ENCODE results near the gene KCTD5.
"Not testable (repeated sequence)": the region's sequence is repeated elsewhere in the genome, so short reads cannot be mapped to it uniquely, and the experiment has no call there.

Gene KCTD5

GRCh38 chr16:2687531-2688308, 5.4 kb downstream of the KCTD5 start:
- TF ChIP-seq, protein P1, sequence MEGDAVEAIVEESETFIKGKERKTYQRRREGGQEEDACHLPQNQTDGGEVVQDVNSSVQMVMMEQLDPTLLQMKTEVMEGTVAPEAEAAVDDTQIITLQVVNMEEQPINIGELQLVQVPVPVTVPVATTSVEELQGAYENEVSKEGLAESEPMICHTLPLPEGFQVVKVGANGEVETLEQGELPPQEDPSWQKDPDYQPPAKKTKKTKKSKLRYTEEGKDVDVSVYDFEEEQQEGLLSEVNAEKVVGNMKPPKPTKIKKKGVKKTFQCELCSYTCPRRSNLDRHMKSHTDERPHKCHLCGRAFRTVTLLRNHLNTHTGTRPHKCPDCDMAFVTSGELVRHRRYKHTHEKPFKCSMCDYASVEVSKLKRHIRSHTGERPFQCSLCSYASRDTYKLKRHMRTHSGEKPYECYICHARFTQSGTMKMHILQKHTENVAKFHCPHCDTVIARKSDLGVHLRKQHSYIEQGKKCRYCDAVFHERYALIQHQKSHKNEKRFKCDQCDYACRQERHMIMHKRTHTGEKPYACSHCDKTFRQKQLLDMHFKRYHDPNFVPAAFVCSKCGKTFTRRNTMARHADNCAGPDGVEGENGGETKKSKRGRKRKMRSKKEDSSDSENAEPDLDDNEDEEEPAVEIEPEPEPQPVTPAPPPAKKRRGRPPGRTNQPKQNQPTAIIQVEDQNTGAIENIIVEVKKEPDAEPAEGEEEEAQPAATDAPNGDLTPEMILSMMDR (IDR thresholded peaks at IDR 0.05; ENCODE audit: low read depth, low read length, missing control alignments) = no peak
- DNase-seq (ENCODE audit: extremely low read depth, low read depth) = no peak
- no peak overlapping the region for H3K4me3 ChIP-seq (replicated peaks; ENCODE audit: low read depth, low read length)

- DNase-seq (ENCODE audit: extremely low read depth, low read depth) = not testable (repeated sequence)
Measured at GRCh38 chr16:2689422-2689821, 7.1 kb downstream of the KCTD5 start.

DNA sequence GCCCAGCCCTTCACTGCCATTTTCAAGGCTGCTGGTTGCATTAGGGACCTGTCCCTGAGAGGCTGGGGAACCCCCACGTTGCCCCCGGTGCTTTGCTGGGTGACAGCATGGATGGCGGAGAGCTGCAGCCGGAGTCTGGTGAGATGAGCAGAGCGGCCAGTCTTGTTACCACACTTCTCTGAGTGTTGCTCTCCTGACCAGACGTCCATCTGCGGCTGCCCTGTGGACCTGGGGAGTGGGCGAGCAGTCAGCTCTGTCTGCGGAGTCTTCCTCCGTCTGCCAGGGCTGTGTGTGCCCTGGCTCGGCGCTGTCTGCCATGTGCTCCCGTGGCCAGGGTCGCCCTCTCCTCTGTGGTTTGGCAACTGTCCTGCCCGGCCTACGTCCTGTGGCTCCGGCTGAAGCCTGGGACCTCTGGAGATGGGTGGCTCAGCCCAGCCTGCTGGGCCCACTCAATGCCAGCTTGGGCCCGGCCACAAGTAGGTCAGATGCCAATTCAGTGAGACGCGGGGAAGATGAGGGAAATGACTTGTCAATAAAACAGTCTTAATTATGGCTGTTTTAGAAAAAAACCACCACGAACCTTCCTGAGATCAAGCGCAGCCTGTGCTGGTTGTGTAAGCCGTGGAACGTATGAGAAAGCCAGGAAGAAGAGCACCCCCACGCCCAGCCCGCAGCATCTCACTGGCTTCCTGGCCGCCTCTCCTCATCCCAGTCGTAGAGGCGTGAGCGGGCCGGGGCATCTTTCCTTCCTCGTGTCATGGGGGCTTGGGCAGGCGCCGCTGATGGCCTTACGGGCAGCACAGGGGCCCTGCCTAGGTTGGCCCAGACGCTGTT, 7.9 kb downstream of the KCTD5 start:
- no peak for DNase-seq (ENCODE audit: extremely low read depth, low read depth)
- TF ChIP-seq, protein P1 (IDR thresholded peaks at IDR 0.05; ENCODE audit: low read depth, low read length, missing control alignments) = no peak
- H3K4me3 ChIP-seq (replicated peaks; ENCODE audit: low read depth, low read length) = no peak overlapping the region

More at GRCh38 chr16:2689422-2689821, 7.1 kb downstream of the KCTD5 start:
- not testable (repeated sequence) for H3K4me3 ChIP-seq (replicated peaks; ENCODE audit: low read depth, low read length)

DNA sequence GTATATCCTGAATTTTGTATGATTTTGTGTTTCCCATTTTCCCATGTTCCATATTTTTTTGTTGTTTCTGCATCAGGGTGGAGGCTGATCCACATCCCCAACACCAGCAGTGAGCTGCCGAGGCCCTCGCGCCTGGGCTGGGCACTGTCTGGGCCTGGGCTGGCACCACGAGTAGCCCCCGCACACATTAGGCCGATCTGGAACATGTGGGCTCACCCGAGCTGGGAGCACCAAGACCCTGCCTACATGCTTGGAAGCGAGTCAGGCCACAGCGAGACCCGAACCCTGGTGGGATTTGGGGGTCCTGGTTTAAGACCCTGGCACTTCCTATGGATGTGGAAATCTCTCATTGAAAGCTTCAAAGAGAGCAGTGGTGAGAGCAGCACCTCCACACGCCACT, 8.5 kb downstream of the KCTD5 start:
- TF ChIP-seq, protein P1 (IDR thresholded peaks at IDR 0.05; ENCODE audit: low read depth, low read length, missing control alignments) = no peak
- no peak overlapping the region for H3K4me3 ChIP-seq (replicated peaks; ENCODE audit: low read depth, low read length)
- DNase-seq (ENCODE audit: extremely low read depth, low read depth) = no peak

- TF ChIP-seq, protein P1 (IDR thresholded peaks at IDR 0.05; ENCODE audit: low read depth, low read length, missing control alignments) = no peak
- no peak for DNase-seq (ENCODE audit: extremely low read depth, low read depth)
- no peak overlapping the region for H3K4me3 ChIP-seq (replicated peaks; ENCODE audit: low read depth, low read length)
Measured at GRCh38 chr16:2691491-2692248, 9.3 kb downstream of the KCTD5 start.

DNA sequence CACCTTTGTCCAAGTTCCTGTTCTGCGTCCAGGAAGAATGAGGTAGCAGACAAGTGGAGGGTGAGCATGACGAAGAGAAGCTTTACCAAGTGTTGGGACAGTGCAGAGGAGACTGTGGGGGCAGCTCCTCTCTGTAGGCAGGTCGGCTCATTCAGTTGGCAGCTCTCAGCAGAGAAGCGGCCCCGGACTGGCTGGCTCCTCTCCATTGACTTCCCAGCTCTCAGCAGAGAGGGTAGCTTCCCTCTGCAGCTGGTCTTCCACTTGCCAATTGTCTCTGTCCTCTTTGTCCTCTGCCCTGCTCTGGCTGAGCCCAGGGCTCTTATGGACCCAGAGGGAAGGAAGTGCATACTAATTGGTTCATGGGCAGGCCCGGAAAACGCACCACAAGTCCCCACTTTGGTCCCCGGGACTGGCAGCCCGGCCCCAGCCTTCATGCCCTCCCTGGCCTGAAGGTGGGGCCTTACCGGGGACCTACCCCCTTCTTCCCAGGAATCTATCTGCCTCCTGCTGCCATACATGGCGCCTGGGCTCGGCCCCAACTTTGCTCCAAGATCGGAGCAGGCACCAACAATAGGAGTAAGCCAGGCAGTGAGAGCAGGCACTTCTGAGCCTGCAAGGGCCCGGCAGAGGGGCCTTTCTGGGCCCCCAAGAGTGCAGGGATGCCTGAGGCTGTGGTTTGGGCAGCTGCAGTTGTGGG, 10.1 kb downstream of the KCTD5 start:
- no peak overlapping the region for H3K4me3 ChIP-seq (replicated peaks; ENCODE audit: low read depth, low read length)
- DNase-seq (ENCODE audit: extremely low read depth, low read depth) = no peak
- TF ChIP-seq, protein P1 (IDR thresholded peaks at IDR 0.05; ENCODE audit: low read depth, low read length, missing control alignments) = no peak

Data from HFF-Myc (cell line).